DOHH2 (cell line): Measurements from ENCODE around the gene PRKN.

ENCODE experiments used
- H3F3A ChIP-seq: fragments of 200-600 bp; sonication (generic), shearing (Covaris generic); 2 replicates; pipeline ENCODE4 v1.6.0; 2016; ENCODE audit warnings: antibody characterized with exemption, mild to moderate bottlenecking; ENCODE audit not compliant: control insufficient read depth, insufficient read depth
- H3K27ac ChIP-seq: fragments of 200-600 bp; sonication (generic); 2 replicates; pipeline ENCODE4 v1.5.1; 2014; ENCODE audit warnings: low read depth, mild to moderate bottlenecking, low read length, moderate library complexity
- H3K27me3 ChIP-seq: fragments of 200-600 bp; sonication (generic); 2 replicates; pipeline ENCODE4 v1.6.1; 2014; ENCODE audit warnings: mild to moderate bottlenecking, low read length, mixed read lengths; ENCODE audit not compliant: control insufficient read depth
- H3K36me3 ChIP-seq: fragments of 200-600 bp; sonication (generic); 2 replicates; pipeline ENCODE4 v1.6.1; 2014; ENCODE audit warnings: mild to moderate bottlenecking, low read length, moderate library complexity, mixed read lengths; ENCODE audit not compliant: control insufficient read depth
- H3K4me1 ChIP-seq: fragments of 200-600 bp; sonication (generic); 2 replicates; pipeline ENCODE4 v1.6.1; 2014; ENCODE audit warnings: mild to moderate bottlenecking, low read length, mixed read lengths; ENCODE audit not compliant: control insufficient read depth
- H3K4me2 ChIP-seq: fragments of 200-600 bp; sonication (generic); 2 replicates; pipeline ENCODE4 v1.6.0; 2014; ENCODE audit warnings: mild to moderate bottlenecking, low read length, moderate library complexity
- H3K4me3 ChIP-seq: fragments of 200-600 bp; sonication (generic); 2 replicates; pipeline ENCODE4 v1.5.1; 2014; ENCODE audit warnings: mild to moderate bottlenecking, low read length, mixed read lengths
- H3K79me2 ChIP-seq: fragments of 200-600 bp; sonication (generic); 2 replicates; pipeline ENCODE4 v1.6.1; 2014; ENCODE audit warnings: mild to moderate bottlenecking, low read length, mixed read lengths; ENCODE audit not compliant: control insufficient read depth
- H3K9me2 ChIP-seq: fragments of 200-600 bp; sonication (generic); replicated peaks from 2 replicates; pipeline ENCODE4 v1.6.1; 2014; ENCODE audit warnings: mild to moderate bottlenecking, low read length, mixed read lengths; ENCODE audit not compliant: control insufficient read depth
- H3K9me3 ChIP-seq: fragments of 200-600 bp; sonication (generic); 2 replicates; pipeline ENCODE4 v1.6.1; 2014; ENCODE audit warnings: antibody characterized with exemption, low read length, mixed read lengths; ENCODE audit not compliant: control insufficient read depth, insufficient read depth
- H4K20me1 ChIP-seq: fragments of 200-600 bp; sonication (generic); 2 replicates; pipeline ENCODE4 v1.6.0; 2014; ENCODE audit warnings: low read depth, mild to moderate bottlenecking, antibody characterized with exemption, low read length, moderate library complexity; ENCODE audit not compliant: control insufficient read depth, insufficient read depth
- EZH2phosphoT487 ChIP-seq: fragments of 200-600 bp; sonication (generic); IDR thresholded peaks from 2 replicates; pipeline ENCODE4 v1.6.1; 2017; ENCODE audit warnings: borderline replicate concordance, mild to moderate bottlenecking, antibody characterized with exemption, low read length, moderate library complexity, mixed read lengths
- TF ChIP-seq, protein P1 (sequence below): fragments of 200-600 bp; sonication (generic); IDR thresholded peaks from one replicate; pipeline ENCODE4 v1.5.1; 2014; ENCODE audit warnings: antibody characterized with exemption, mild to moderate bottlenecking, low read depth, low read length; ENCODE audit not compliant: poor library complexity, severe bottlenecking

Gene PRKN

DNA sequence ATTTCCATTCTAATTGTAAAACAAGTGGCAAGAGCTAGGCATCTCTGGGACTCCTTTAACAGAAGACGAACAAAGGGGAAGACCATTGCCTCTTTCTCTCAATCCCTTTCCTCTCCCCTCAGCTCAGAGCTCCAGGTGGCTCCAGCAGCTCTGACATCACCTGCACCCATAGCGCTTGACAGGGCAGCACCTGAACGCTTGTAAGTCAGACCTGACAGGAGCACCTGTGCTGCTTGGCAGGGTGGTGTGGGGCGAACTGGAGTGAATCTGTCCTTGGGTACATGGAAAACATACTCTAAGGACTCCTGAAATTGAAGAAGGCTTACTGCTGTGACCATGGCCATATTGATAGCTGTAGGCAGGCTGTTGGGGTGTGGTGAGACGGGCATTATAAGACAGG is 1044.2 kb downstream of the PRKN start:
- Histone ChIP-seq H3K27ac (no peak overlapping the region), H3K36me3 (no peaks in the 10 kb centered on the region), H3F3A (no peaks in the 10 kb centered on the region), H4K20me1 (no peaks in the 10 kb centered on the region), H3K9me2 (no peaks in the 10 kb centered on the region), H3K4me3 (no peak overlapping the region), H3K4me1 (no peaks in the 10 kb centered on the region), H3K9me3 (no peaks in the 10 kb centered on the region), H3K4me2 (no peak overlapping the region), H3K27me3 (no peaks in the 10 kb centered on the region), H3K79me2 (no peaks in the 10 kb centered on the region)
- TF ChIP-seq EZH2phosphoT487, result no peak
- TF ChIP-seq, protein P1, sequence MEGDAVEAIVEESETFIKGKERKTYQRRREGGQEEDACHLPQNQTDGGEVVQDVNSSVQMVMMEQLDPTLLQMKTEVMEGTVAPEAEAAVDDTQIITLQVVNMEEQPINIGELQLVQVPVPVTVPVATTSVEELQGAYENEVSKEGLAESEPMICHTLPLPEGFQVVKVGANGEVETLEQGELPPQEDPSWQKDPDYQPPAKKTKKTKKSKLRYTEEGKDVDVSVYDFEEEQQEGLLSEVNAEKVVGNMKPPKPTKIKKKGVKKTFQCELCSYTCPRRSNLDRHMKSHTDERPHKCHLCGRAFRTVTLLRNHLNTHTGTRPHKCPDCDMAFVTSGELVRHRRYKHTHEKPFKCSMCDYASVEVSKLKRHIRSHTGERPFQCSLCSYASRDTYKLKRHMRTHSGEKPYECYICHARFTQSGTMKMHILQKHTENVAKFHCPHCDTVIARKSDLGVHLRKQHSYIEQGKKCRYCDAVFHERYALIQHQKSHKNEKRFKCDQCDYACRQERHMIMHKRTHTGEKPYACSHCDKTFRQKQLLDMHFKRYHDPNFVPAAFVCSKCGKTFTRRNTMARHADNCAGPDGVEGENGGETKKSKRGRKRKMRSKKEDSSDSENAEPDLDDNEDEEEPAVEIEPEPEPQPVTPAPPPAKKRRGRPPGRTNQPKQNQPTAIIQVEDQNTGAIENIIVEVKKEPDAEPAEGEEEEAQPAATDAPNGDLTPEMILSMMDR, result no peak

DNA sequence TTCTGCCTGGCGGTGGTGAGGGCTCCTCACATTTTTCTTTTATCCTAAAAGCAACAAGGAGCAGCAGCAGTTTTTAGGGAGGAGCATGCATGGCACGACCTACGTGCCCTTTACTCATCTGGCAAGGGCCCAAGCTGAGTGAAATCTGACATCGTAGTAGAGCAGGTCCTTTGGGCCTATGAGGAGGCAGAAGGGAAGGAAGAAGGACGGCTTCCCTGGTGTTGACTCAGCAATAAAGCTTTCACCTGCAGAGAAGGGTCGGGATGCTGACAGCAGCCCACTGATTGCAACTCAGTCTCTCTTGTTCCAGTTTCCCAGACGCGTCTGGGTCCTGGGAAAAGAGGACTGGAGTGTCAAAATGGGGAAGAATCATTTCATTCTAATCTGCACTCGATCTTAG is 1044.6 kb downstream of the PRKN start:
- no peak overlapping the region for H3K4me3 ChIP-seq
- no peak overlapping the region for H3K4me2 ChIP-seq
- H3K4me1 ChIP-seq, result no peaks in the 10 kb centered on the region
- no peaks in the 10 kb centered on the region for H4K20me1 ChIP-seq
- no peak overlapping the region for H3K27ac ChIP-seq
- no peaks in the 10 kb centered on the region for H3K27me3 ChIP-seq
- H3K9me3 ChIP-seq, result no peaks in the 10 kb centered on the region
- no peaks in the 10 kb centered on the region for H3K79me2 ChIP-seq
- H3F3A ChIP-seq, result no peaks in the 10 kb centered on the region
- TF ChIP-seq, protein P1, result no peak
- no peak for TF ChIP-seq EZH2phosphoT487
- no peaks in the 10 kb centered on the region for H3K9me2 ChIP-seq
- H3K36me3 ChIP-seq, result no peaks in the 10 kb centered on the region

DNA sequence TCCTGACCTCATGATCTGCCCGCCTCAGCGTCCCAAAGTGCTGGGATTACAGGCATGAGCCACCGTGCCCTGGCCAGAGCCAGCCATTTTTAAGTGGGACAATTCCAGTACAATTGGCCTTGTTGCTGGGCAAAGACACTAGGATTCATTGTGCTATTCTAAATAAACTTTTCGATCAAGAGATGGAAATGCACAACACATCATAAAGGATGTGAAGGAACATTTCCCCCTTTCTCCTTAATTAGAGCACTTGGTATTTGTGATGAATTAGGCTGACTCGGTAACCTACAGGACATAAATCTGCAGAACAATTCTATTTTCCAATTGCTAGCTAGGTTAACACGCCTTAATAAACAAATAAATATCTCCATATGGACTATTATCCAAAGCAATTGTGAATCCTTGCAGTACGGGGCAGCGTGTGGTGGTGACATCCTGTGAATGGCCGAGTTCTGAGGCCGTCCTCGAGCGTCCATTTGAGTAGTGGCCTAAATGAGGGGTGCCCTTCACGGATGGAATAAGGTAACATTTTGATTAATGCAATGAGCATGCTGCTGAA is 1047.5 kb downstream of the PRKN start:
- H3K79me2 ChIP-seq, result no peaks in the 10 kb centered on the region
- H3F3A ChIP-seq, result no peaks in the 10 kb centered on the region
- no peaks in the 10 kb centered on the region for H3K4me1 ChIP-seq
- H3K36me3 ChIP-seq, result no peaks in the 10 kb centered on the region
- no peaks in the 10 kb centered on the region for H3K9me3 ChIP-seq
- H3K27ac ChIP-seq, result no peak overlapping the region
- H3K27me3 ChIP-seq, result no peaks in the 10 kb centered on the region
- no peak overlapping the region for H3K4me2 ChIP-seq
- no peaks in the 10 kb centered on the region for H3K9me2 ChIP-seq
- no peaks in the 10 kb centered on the region for H4K20me1 ChIP-seq
- no peak overlapping the region for H3K4me3 ChIP-seq
- TF ChIP-seq EZH2phosphoT487, result no peak
- TF ChIP-seq, protein P1, result no peak

DNA sequence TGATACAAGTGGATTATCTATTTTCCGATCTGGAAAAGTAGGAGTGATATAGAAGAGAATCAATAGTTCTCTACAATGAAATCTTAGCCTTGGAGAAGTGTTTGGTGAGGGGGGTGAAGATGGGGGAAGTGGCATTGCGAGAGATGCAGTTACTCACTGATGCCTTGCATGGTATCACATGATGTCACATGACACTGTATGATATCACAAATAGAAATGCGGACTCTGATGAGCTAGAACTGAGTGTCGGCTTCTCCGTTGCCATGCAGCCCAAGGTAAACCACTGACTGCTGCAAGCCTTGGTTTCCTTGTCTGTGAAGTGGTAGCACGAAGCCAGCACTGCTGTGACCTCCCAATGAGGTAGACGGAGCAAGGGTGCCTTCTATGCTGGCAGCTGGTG is 1050.4 kb downstream of the PRKN start:
- TF ChIP-seq, protein P1, result no peak
- TF ChIP-seq EZH2phosphoT487, result no peak
- no peaks in the 10 kb centered on the region for H3K36me3 ChIP-seq
- no peaks in the 10 kb centered on the region for H3F3A ChIP-seq
- H3K4me1 ChIP-seq, result no peaks in the 10 kb centered on the region
- no peaks in the 10 kb centered on the region for H4K20me1 ChIP-seq
- H3K9me3 ChIP-seq, result no peaks in the 10 kb centered on the region
- H3K4me2 ChIP-seq, result no peak overlapping the region
- H3K79me2 ChIP-seq, result no peaks in the 10 kb centered on the region
- no peak overlapping the region for H3K4me3 ChIP-seq
- H3K9me2 ChIP-seq, result no peaks in the 10 kb centered on the region
- H3K27ac ChIP-seq, result no peak overlapping the region
- H3K27me3 ChIP-seq, result no peaks in the 10 kb centered on the region
